T follicular helper cell (primary cell): ENCODE results near the gene CADM3.
A peak's percentile ranks its signal among the peaks of the same experiment; 100 is the strongest.

Experiments
- DNase-seq: peaks from one replicate; pipeline ENCODE4 v3.0.0-alpha.2; 2020; ENCODE audit warnings: low read depth

The CADM3 gene

DNA sequence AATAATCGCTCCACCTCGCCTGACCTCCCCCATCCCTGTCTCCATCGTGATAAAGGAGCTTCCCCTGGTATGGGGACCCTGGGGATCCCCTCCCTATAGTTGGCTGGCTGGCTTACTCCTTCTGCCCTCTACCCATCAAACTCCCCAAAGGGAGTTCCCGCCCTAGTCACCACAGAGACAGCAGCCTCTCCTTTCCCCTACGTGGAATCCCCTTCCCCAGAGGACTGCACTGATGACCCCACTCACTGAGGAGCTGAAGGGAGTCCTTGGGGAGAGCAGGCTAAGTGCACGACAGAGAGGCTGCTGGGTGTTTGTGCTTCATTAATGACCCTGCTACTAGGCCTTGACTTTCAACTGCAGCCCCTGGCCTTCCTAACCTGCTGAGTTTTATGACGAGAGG, 1.9 kb downstream of the CADM3 start:
- DNase-seq: no peak

DNA sequence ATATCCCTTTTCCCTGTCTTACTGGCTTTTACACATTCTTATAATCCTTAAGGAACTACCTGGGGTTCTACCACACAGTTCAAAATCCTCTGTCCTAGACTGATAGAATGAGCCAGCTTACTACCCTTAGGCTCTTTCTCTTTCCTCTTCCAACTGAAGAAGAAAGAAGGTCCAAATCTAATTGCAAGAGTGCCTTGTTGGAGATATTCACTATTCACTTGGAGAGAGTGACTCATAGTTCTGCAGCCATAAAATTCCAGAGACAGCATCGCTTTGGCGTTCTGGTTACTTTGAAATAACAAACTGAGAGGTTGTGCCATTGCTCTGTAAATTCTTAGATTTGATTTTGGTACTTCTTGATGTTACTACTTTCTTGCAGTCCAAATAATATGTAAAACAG, 4.2 kb downstream of the CADM3 start:
- no peak for DNase-seq

DNA sequence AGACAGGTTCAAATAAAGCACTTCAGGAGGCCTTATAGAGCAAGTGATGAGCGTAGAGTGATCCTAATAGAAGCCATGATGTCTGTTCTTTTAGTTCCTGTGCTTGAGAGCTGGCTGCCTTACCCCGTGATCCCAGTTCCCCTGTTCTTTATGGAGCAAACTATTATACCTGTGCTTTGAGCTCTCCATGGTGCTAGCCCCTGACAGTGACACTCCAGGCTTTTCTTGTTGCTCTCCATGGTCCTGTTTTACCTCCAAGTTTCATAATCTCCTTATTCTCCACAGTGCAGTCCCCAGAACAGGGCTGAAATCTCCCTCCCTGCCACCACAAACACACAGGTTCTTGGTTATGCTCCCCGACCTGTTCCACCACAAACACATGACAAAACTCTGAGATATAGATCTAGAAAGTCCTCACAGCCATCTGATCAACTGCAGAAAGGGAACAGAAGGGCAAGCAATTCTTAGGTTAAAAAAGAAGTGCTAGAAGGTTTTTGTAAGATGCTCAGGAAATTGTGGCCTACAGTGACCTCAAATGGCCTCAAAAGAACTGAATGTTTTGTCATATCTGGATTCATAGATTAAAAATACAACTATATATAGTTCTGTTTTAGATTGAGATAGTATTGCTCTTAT, 6.0 kb downstream of the CADM3 start:
- no peak for DNase-seq

DNA sequence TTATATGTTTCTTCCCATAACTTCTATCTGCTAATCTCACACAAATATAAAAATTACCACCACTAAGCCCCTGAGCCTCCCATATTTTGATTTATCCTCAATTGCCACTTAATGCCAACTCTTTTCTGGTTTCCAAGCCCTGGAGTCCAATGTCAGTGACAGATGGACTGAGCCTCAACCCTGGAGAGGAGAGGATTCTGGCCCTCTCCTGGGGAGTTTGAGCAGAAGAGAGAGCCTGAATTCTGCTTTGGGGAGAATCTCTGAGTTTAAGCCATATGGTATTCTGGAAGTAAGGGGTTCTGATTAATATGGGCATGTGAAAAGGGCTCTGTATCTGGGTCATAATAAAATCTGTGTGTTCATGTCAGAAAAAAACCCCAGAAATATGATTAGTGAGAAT, 8.5 kb downstream of the CADM3 start:
- no peak for DNase-seq

DNA sequence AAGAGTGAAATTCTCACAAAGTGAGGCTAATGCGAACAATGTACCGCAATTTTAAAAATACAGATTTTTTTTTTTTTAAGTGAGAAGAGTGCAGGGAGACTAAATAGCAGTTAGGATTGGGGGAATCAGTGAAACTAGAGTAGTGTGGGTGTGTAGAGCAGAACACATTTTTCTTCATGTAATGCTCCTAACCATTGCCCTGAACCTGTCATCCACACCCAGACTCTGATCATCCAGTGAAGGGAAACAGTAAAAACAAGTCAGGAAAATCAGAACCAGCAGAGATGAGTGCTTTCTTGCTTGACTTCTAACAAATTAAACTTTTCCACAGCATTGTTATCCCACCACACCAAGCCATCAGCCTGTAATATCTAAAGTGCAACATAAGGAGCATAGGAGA, 9.1 kb downstream of the CADM3 start:
- DNase-seq: no peak

DNA sequence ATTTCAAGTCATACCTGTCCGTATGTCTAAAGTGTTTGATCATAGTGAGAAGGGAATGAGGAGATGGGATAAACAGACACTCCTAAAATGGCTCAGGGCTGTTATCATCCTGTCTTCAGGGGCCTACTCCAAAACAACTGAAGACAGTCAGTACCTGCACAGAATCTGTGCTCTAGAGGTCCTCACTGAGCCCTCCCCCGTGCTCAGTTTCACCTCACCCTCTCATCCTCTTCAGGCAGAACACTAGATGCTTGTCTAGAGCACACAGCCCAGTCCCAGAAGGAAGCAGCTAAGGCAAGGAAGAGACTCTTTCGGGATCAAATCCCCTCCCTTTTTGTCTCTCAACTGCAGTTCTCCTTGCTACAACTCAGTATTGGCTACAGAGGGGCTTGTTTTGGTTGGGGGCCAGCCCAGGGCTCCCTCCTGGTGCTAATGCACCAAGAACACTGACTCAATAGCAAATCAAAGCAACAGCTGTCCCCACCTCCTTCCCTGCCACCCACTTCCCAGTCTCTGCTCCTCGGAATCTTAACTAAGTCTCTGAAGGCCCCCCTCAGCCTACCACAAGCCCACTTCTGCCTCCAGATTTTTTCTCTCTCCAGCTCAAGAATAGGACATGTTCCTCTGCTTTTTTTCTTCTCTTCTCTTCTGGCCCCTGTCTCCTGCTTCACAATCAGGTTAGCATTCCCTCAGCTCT, 10.1 kb downstream of the CADM3 start:
- no peak for DNase-seq

DNA sequence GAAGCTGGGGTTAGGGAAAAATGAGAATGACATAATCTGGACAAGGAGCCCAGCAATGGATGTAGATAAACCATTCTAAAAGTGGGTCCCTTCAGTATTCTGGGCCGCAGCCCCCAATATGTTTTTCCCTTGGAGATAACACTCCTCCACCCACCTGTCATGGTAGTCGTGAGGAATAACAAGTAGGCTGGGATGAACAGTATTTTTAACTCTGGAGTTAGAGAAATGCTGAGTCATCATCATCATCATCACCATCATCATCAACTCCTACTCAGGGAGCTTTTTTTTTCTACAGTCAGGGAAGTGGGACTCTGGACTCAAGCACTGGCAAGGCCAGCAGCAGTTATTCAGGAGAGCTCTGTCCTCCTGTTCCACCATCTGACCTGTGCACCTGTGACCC, 12.8 kb downstream of the CADM3 start:
- no peak for DNase-seq

DNA sequence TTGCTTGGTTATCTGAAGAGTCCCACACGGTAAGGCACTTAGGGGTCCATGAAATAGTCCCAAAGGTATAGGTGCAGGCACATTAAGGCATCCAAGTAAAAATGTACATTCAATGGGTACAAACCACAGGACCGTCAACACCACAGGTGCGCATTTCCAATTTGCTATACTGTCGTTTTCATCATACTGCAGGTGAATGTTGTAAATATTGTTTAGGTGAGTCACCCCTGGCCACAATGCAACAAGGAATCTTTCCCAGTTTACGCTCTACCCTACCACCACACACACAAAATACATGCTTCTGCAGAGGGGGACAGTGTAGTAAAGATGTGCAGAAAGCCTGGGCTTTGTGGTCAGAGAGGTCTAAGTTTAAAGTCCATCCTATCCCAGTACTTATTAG, 13.7 kb downstream of the CADM3 start:
- no peak for DNase-seq

DNA sequence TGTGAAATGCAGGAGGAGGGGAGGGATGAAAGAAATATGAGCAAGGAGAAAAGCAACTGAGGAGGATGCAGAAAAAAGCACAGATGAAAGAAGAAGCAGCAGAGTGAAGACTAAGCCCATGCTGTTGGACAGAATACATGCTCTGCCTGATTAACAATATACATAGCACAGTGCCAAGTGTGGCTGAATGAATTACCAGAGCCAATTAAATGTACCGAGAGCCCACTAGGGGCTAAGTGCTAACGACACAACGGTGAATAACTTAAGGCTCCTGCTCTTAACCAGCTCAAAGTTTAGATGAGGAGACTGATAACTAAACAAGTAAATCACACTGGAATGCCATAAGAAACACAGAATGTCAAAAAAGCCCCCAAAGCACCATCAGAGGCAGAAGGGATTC, 15.6 kb downstream of the CADM3 start:
- no peak for DNase-seq

DNA sequence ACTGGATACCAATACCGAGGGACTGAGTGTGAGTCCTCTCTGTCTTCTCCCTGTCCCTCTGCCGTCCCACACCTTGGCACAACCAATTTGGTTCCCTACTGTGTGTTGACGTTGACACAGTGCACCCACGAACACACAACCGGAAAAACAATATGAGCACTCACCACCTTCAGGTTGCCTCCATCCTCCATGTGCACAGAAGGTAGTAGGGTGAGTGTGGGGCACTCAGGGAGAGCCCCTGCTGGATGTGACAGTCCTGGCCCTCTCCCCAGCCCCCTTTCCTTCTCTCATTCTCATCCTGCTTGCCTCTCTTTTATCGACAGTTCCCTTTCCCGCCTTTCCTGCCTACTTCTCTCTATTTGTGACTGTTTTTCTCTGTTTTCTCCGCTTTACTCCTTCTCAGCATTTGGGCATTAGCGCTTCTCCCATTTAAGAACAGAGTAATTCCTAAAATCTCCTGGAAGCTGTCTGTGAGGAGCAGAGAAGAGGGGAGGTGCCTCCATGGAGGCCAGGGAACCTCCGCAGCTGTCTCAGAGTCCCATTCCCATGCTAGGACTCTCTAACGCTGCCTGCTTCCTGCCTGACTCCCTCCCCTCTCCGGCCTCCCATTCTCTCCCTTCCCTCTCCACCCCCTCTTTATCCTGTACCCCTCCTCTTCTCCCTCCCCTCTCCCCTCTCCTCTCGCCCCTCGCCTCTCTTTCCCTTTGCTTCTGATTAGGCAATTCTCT, 16.4 kb downstream of the CADM3 start:
- no peak for DNase-seq

DNA sequence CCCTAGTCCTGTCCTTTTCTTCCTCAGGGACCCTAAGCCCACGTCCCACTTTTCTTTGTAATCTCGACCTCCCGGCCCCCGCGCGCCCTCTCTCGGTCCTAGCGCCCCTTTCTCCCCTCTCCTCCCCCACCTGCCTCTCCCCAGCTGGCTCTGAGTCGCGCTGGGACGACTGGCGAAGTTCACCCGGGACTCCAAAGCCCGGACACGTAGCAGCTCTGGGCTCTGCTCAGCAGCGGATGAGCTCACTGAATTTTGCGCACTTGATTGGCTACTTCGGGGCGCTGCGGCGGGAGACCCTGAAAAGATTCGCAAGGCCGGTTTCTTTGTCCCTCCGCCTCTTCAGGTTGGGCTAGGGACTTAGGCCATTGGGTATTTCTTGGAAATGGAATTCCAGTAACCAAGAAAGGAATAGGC, 17.0 kb downstream of the CADM3 start:
- DNase-seq: no peak

DNA sequence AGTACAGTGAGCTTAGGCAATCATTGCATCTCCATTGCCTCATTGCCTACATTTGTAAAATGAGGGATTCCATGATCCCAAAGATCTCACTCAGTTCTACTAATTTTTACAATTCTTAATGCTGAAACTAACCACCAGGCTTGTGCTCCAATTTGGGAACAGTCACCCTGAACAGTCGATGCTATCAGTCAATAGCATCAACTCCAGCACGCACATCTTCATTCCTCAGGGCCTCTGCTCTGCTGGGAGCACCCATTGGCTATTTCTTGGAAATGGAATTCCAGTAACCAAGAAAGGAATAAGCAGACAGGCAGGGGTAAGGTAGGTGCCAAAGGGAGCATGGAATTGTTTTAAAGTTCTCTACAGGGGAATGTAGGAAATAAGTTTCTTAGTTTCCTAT, 19.0 kb downstream of the CADM3 start:
- DNase-seq: no peak

DNA sequence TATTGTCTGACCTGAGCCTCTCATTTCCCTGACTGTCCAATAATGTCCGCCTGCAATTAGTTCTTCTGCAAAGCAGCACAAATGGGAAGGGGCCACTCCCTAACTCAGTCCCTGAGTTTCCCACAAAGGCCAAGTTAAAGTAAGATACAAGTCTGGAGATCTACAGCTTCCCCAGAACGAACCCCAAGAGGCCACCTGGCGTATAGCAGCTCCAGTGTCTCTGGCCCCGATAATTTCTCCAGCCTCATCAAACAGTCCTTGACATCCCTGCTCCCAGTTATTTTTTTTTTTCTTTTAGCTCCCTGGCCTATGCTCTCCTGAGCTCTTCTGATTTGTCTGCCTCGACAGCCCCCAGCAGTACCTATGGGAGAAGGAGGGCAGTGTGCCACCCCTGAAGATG, 25.1 kb downstream of the CADM3 start:
- DNase-seq: no peak

DNA sequence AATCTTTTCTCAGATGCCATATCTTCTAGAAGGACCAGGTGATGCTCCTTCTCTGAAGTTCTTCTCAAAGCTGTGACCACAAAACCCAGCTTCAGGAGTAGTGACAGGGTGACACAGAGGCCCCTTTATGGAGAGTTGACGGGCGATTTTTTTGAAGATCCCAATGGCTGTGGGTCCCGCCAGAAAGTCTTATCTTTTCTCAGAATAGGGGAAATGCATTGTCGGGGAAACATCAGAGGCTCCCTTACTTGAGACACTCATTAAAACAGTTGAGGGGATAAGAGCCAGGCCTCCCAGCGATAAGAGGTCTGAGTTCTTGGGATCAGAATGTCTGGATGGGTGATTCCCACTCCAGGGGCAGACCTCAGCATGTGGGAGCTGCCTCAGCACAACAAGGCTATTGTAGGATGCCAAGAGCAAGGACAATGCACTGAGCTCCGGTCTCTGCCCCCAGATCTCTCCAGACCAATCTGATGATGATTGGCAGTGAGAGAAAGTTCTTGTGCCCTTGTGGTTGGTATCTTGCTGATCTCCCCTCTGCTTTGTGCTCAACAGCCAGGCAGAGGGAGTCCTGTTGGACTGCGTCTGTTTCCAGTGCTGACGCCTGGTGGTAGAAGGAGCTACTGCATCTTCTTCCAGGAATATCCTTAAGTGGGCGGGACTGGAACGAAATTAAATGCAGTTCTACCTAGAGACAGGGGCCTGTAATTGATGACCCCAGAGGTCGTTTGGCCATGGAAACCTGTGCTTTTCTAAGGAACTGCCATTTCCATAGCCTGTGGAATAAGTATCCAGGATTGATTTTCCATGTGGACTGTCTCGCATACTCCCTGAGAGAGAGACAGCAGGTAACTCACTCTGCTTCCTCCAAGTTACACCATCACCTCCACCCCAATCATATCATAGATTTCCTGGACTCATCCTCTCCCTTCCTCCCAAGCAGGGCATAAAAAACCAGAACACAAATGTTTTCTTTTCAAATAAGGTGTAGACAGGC, 26.4 kb downstream of the CADM3 start:
- DNase-seq: peak; percentile 9

DNA sequence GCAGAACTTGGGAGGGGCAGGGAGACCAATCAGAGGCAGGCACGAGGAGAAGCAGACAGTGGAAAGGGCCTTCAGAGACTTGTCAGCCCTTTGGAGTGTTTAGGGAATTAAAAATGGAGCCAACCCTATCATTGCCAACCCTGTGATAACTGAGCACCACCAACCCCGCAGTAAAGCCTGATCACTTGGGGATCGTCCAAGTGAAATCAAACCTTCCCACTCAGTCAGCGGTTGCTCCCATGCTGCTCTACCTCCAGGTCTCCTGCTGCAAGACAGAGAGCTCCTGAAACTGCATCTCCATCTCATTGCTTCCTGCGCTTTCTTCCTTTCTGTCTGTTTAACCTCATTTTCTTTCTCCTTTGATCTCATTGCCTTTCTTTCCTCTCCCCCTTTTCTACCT, 28.5 kb downstream of the CADM3 start:
- DNase-seq: no peak

DNA sequence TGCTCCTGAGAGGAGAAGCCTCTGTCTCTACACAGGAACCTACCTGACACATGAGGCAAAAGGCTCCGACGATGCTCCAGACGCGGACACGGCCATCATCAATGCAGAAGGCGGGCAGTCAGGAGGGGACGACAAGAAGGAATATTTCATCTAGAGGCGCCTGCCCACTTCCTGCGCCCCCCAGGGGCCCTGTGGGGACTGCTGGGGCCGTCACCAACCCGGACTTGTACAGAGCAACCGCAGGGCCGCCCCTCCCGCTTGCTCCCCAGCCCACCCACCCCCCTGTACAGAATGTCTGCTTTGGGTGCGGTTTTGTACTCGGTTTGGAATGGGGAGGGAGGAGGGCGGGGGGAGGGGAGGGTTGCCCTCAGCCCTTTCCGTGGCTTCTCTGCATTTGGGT, 29.4 kb downstream of the CADM3 start:
- no peak for DNase-seq

DNA sequence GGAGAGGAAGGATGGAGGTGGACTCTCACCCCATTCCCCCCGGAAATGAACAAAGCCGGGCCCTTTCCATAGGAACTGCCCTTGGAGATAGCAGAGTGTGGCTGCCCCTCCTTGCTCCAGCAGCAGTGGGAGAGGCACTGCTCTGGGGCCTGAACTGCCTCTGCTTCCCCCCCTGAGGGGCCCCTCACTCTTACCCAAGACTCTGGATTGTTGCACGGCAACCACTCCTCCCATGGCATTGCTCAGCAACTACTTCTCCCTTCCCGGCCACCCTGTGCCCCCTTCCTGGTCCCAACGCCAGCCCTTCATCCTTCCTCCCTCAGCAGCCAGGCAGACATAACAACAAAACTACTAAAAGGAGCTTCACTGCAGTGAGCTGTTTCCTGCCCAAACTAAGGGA, 30.2 kb downstream of the CADM3 start:
- no peak for DNase-seq

DNA sequence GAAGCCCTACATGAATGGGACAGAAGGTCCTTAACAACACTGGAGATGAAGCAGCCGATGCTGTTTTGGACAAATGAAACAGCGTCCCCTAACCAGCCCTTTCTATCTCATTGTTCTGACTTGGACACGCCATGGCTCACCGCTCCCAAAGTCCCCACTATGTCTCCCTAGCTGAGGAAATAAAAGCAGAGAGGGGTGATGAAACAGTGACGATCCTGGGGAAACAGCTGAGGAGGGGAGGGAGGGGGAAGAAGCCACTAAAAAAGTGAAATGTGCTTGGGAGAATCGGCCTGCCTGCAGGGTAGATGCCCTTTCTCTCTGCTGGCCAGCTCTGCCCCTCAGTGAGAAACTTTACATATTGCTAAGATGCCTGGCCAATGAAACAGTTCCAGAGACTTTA, 32.2 kb downstream of the CADM3 start:
- DNase-seq: no peak

DNA sequence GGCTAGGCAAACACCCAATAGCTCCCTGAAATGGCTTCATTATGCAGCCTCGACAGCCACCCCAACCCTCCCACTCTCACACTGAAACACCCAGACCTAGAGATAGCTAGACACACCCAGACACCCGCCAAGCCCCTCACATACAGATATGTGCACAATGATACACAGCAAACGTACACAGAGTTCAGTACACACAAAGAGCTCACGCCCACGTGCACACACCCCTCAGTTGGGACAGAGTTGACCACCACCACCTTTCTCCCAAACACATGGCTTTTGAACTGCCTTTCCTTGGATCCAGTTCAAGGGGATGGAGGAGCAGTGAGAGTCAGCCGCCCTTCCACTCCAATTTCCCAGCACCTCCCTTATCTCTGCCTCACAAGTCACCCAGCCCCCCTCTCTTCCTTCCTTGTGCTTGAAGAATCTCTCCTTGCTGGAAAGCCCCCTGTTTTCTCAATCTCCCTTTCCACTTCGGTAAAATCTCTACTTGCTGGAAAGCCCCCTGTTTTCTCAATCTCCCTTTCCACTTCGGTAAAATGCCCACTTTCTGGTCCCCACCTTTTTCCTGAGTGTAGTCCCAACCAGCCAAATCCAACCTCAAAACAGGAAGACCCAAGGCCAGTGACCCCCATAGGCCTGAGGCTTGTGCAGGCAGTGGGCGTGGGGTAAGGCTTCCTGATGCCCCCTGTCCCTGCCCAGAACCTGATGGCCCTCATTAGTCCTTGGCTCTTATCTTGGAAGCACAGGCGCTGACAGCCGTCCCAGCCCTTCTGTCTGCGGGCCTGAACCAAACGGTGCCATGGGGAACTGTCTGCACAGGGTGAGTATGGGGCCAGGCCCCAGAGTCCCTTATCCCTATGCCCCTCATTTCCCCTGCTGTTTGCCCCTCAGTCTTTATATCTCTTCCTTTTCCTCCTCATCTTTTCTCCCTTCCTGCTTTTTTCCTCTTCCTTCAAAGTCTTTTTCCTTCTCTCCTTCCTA, 33.0 kb downstream of the CADM3 start, which contains the start of gene ACKR1:
ACKR1 (plus strand) TSS at position 715 of the 981 bp plus-strand sequence; CDS start at position 800, 85 bp downstream.
- DNase-seq: no peak

DNA sequence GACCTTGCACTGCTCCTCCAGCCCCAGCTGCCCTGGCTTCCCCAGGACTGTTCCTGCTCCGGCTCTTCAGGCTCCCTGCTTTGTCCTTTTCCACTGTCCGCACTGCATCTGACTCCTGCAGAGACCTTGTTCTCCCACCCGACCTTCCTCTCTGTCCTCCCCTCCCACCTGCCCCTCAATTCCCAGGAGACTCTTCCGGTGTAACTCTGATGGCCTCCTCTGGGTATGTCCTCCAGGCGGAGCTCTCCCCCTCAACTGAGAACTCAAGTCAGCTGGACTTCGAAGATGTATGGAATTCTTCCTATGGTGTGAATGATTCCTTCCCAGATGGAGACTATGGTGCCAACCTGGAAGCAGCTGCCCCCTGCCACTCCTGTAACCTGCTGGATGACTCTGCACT, 33.8 kb downstream of the CADM3 start:
- DNase-seq: no peak

DNA sequence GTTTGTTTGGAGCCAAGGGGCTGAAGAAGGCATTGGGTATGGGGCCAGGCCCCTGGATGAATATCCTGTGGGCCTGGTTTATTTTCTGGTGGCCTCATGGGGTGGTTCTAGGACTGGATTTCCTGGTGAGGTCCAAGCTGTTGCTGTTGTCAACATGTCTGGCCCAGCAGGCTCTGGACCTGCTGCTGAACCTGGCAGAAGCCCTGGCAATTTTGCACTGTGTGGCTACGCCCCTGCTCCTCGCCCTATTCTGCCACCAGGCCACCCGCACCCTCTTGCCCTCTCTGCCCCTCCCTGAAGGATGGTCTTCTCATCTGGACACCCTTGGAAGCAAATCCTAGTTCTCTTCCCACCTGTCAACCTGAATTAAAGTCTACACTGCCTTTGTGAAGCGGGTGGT, 34.7 kb downstream of the CADM3 start:
- no peak for DNase-seq
